Activated T-cell treated with anti-CD3 and anti-CD28 coated beads, Interleukin-2, amount 50 U/mL, for 4 hours (primary cell): Measurements from ENCODE around the gene THRAP3. TPM values are rescaled to one million over a fixed set of nuclear protein-coding genes. Genes with fewer than 3 reads are reported as not detected.

Experiments
- ATAC-seq, 2 donors: fragments of 200-7000 bp; cut with Tn5 transposase; one replicate each; pipeline ENCODE4 v1.10.0; 2021
- DNase-seq: peaks from one replicate; pipeline ENCODE4 v3.0.0-alpha.2; 2020
- H3K27me3 Mint-ChIP-seq: one replicate; pipeline ENCODE4 v1.8.0; 2021; ENCODE audit warnings: low read depth, mixed read lengths
- H3K36me3 Mint-ChIP-seq: one replicate; pipeline ENCODE4 v1.8.0; 2022; ENCODE audit warnings: mixed read lengths; ENCODE audit not compliant: insufficient read depth
- H3K4me1 Mint-ChIP-seq: one replicate; pipeline ENCODE4 v1.8.0; 2021; ENCODE audit warnings: low read depth, mixed read lengths
- H3K4me3 Mint-ChIP-seq: one replicate; pipeline ENCODE4 v1.8.0; 2021; ENCODE audit warnings: mild to moderate bottlenecking, moderate library complexity, mixed read lengths
- H3K9me3 Mint-ChIP-seq: one replicate; pipeline ENCODE4 v1.8.0; 2021; ENCODE audit warnings: mixed read lengths
- total RNA-seq, 3 donors: library from RNA; stranded (reverse); gene quantifications; one replicate each; pipeline ENCODE4 v1.2.1, GENCODE V29; 2021

The THRAP3 gene
- total RNA-seq, 3 donors from 2014 or later = 134 to 145 (median 142) TPM

- no peak for ATAC-seq
- Mint-ChIP-seq H3K9me3 (no peaks in the 10 kb centered on the region), H3K4me3 (no peak overlapping the region), H3K4me1 (peaks cover 17% of the 10 kb centered on the region), H3K36me3 (peaks cover 54% of the 10 kb centered on the region), H3K27me3 (no peaks in the 10 kb centered on the region)
- DNase-seq = no peak
These were observed 62.6 kb downstream of the THRAP3 start for GRCh38 chr1:36286802-36287201.

GRCh38 chr1:36287595-36287994 lies 63.4 kb downstream of the THRAP3 start:
- peaks cover 55% of the 10 kb centered on the region for H3K36me3 Mint-ChIP-seq
- no peaks in the 10 kb centered on the region for H3K9me3 Mint-ChIP-seq
- peaks cover 15% of the 10 kb centered on the region for H3K4me1 Mint-ChIP-seq
- DNase-seq (no peak), ATAC-seq (no peak)
- no peak overlapping the region for H3K4me3 Mint-ChIP-seq
- no peaks in the 10 kb centered on the region for H3K27me3 Mint-ChIP-seq

GRCh38 chr1:36295390-36295789 lies 71.1 kb downstream of the THRAP3 start:
- Mint-ChIP-seq H3K27me3 (no peaks in the 10 kb centered on the region), H3K4me1 (peaks cover 9% of the 10 kb centered on the region), H3K9me3 (no peaks in the 10 kb centered on the region), H3K4me3 (no peak overlapping the region), H3K36me3 (peaks cover 41% of the 10 kb centered on the region)
- no peak for ATAC-seq
- no peak for DNase-seq

- H3K4me3 Mint-ChIP-seq = no peak overlapping the region
- H3K9me3 Mint-ChIP-seq = no peaks in the 10 kb centered on the region
- H3K4me1 Mint-ChIP-seq = peaks cover 20% of the 10 kb centered on the region
- no peak for ATAC-seq
- DNase-seq = no peak
- H3K36me3 Mint-ChIP-seq = peaks cover 39% of the 10 kb centered on the region
- H3K27me3 Mint-ChIP-seq = no peaks in the 10 kb centered on the region
These were observed 72.8 kb downstream of the THRAP3 start for GRCh38 chr1:36297062-36297461.

GRCh38 chr1:36298640-36299039 lies 74.4 kb downstream of the THRAP3 start:
- DNase-seq (no peak), ATAC-seq (no peak)
- H3K4me1 Mint-ChIP-seq = peaks cover 28% of the 10 kb centered on the region
- H3K4me3 Mint-ChIP-seq = no peak overlapping the region
- peaks cover 43% of the 10 kb centered on the region for H3K36me3 Mint-ChIP-seq
- H3K27me3 Mint-ChIP-seq = no peaks in the 10 kb centered on the region
- no peaks in the 10 kb centered on the region for H3K9me3 Mint-ChIP-seq

GRCh38 chr1:36300526-36300925 lies 76.3 kb downstream of the THRAP3 start:
- Mint-ChIP-seq H3K4me1 (peaks cover 43% of the 10 kb centered on the region), H3K27me3 (no peaks in the 10 kb centered on the region), H3K36me3 (peaks cover 43% of the 10 kb centered on the region), H3K9me3 (no peaks in the 10 kb centered on the region), H3K4me3 (peak overlapping the region; percentile 33)
- ATAC-seq = peak; percentile 79 to 83
- no peak for DNase-seq

GRCh38 chr1:36301220-36301619 lies 77.0 kb downstream of the THRAP3 start:
- Mint-ChIP-seq H3K27me3 (no peaks in the 10 kb centered on the region), H3K9me3 (no peaks in the 10 kb centered on the region), H3K4me1 (peaks cover 46% of the 10 kb centered on the region), H3K36me3 (peaks cover 40% of the 10 kb centered on the region), H3K4me3 (no peak overlapping the region)
- ATAC-seq (no peak), DNase-seq (no peak)

GRCh38 chr1:36303244-36303643 lies 79.0 kb downstream of the THRAP3 start:
- DNase-seq (no peak), ATAC-seq (no peak)
- Mint-ChIP-seq H3K27me3 (no peaks in the 10 kb centered on the region), H3K36me3 (peaks cover 32% of the 10 kb centered on the region), H3K4me3 (peak overlapping the region; percentile 43), H3K4me1 (peaks cover 52% of the 10 kb centered on the region), H3K9me3 (no peaks in the 10 kb centered on the region)

GRCh38 chr1:36303650-36304360 lies 79.6 kb downstream of the THRAP3 start:
- DNase-seq (no peak), ATAC-seq (no peak)
- H3K27me3 Mint-ChIP-seq = no peaks in the 10 kb centered on the region
- peaks cover 32% of the 10 kb centered on the region for H3K36me3 Mint-ChIP-seq
- peaks cover 52% of the 10 kb centered on the region for H3K4me1 Mint-ChIP-seq
- H3K4me3 Mint-ChIP-seq = peak overlapping the region; percentile 43
- H3K9me3 Mint-ChIP-seq = no peaks in the 10 kb centered on the region

GRCh38 chr1:36304521-36304920 lies 80.3 kb downstream of the THRAP3 start:
- H3K4me1 Mint-ChIP-seq = peaks cover 51% of the 10 kb centered on the region
- H3K36me3 Mint-ChIP-seq = peaks cover 32% of the 10 kb centered on the region
- no peaks in the 10 kb centered on the region for H3K9me3 Mint-ChIP-seq
- no peak overlapping the region for H3K4me3 Mint-ChIP-seq
- ATAC-seq (no peak), DNase-seq (no peak)
- H3K27me3 Mint-ChIP-seq = no peaks in the 10 kb centered on the region

- Mint-ChIP-seq H3K4me1 (peaks cover 44% of the 10 kb centered on the region), H3K9me3 (no peaks in the 10 kb centered on the region), H3K4me3 (peak overlapping the region; percentile 89), H3K27me3 (no peaks in the 10 kb centered on the region), H3K36me3 (peaks cover 28% of the 10 kb centered on the region)
- peak; percentile 30 to 42 for ATAC-seq
- DNase-seq = no peak
These were observed 81.0 kb downstream of the THRAP3 start for GRCh38 chr1:36304970-36305914.

- peaks cover 40% of the 10 kb centered on the region for H3K4me1 Mint-ChIP-seq
- H3K27me3 Mint-ChIP-seq = no peaks in the 10 kb centered on the region
- DNase-seq (no peak), ATAC-seq (no peak)
- H3K4me3 Mint-ChIP-seq = peak overlapping the region; percentile 89
- peaks cover 22% of the 10 kb centered on the region for H3K36me3 Mint-ChIP-seq
- H3K9me3 Mint-ChIP-seq = no peaks in the 10 kb centered on the region
These were observed 81.6 kb downstream of the THRAP3 start for GRCh38 chr1:36305915-36306209.

GRCh38 chr1:36306210-36306901 lies 82.1 kb downstream of the THRAP3 start, which contains the start of gene SH3D21:
SH3D21 (plus strand) TSS chr1:36306368; CDS start chr1:36306421, 53 bp downstream.
- ATAC-seq (peak; percentile 23 to 36), DNase-seq (peak; percentile 40)
- peaks cover 35% of the 10 kb centered on the region for H3K4me1 Mint-ChIP-seq
- H3K36me3 Mint-ChIP-seq = peaks cover 18% of the 10 kb centered on the region
- peak within 1 kb of the TSS; percentile 89 for H3K4me3 Mint-ChIP-seq
- H3K27me3 Mint-ChIP-seq = no peaks in the 10 kb centered on the region
- H3K9me3 Mint-ChIP-seq = no peaks in the 10 kb centered on the region

- ATAC-seq = peak; percentile 96
- peak; percentile 88 for DNase-seq
- H3K27me3 Mint-ChIP-seq = no peaks in the 10 kb centered on the region
- no peaks in the 10 kb centered on the region for H3K9me3 Mint-ChIP-seq
- H3K4me1 Mint-ChIP-seq = peaks cover 34% of the 10 kb centered on the region
- H3K36me3 Mint-ChIP-seq = peaks cover 18% of the 10 kb centered on the region
- H3K4me3 Mint-ChIP-seq = peak overlapping the region; percentile 89
These were observed 82.7 kb downstream of the THRAP3 start for GRCh38 chr1:36306902-36307456.
